Spinal cord (tissue), 10 donors: ENCODE measurements around the gene LPIN1. TPM values are rescaled to one million over a fixed set of nuclear protein-coding genes. Genes with fewer than 3 reads are reported as not detected.

Source experiments
- DNase-seq, 6 donors: peaks; one replicate each; pipeline versions ENCODE4 v3.0.0 to v3.0.0-alpha.2; 2013 to 2015; ENCODE audit warnings: low spot score in 6 of 6, low read depth in 4 of 6
- H3K27ac ChIP-seq: one replicate; pipeline ENCODE4 v1.5.1; 2013; ENCODE audit warnings: low read depth, low read length, control low read depth
- H3K27me3 ChIP-seq: one replicate; pipeline ENCODE4 v1.6.1; 2013; ENCODE audit warnings: low read length; ENCODE audit not compliant: control insufficient read depth, insufficient read depth
- H3K36me3 ChIP-seq: one replicate; pipeline ENCODE4 v1.6.1; 2013; ENCODE audit warnings: low read length; ENCODE audit not compliant: control insufficient read depth, insufficient read depth
- H3K4me1 ChIP-seq: one replicate; pipeline ENCODE4 v1.6.1; 2013; ENCODE audit warnings: low read length; ENCODE audit not compliant: control insufficient read depth, insufficient read depth
- H3K4me3 ChIP-seq: one replicate; pipeline ENCODE4 v1.5.1; 2013; ENCODE audit warnings: low read depth, low read length, control low read depth
- H3K9me3 ChIP-seq: one replicate; pipeline ENCODE4 v1.6.1; 2013; ENCODE audit warnings: low read length; ENCODE audit not compliant: control insufficient read depth, insufficient read depth
- WGBS: methylation state at CpG from one replicate; pipeline ENCODE4 v1.1.5; 2013; ENCODE audit warnings: missing lambda C conversion rate; ENCODE audit not compliant: insufficient coverage; 5-methylcytosine and 5-hydroxymethylcytosine counted together
- polyA plus RNA-seq, 2 donors: library from polyadenylated mRNA; unstranded; fragments of 120-200 nt; gene quantifications; one replicate each; pipeline ENCODE4 v1.2.1, GENCODE V29; 2013; ENCODE audit not compliant: insufficient read length in 2 of 2
- total RNA-seq, 2 donors: library from RNA; depleted of rRNA in 1 of 2; stranded (reverse); fragments of 120-200 nt in 1 of 2; fragments of >200 nt in 1 of 2; gene quantifications; one replicate each; pipeline versions ENCODE4 v1.2.3 to v1.2.4, GENCODE V29; 2013 to 2014
- donor health status: healthy.

The LPIN1 gene
- total and polyA plus RNA-seq, 4 donors: 32.9 to 40.8 (median 34.4) TPM

DNA sequence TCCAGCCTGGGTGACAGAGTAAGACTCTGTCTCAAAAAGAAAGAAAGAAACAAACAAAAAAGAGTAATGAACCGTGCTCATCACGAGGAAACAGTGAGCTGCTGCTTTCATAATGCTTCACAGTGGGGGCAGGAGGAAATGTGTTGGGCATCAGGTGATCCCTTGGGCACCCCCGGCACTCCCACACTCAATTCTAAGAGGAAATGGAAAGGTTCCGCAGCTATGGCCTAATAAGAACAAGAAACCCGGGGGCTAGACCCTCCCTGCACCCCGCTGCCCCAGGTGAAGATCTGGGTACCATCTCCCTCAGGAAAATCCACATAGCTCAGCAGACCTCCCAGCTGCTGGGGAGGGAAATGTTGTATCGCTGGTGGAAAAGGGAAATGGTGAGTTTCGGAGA, 118.9 kb downstream of the LPIN1 start:
- WGBS: no CpG with 5 or more reads among the region's 8 CpGs

DNA sequence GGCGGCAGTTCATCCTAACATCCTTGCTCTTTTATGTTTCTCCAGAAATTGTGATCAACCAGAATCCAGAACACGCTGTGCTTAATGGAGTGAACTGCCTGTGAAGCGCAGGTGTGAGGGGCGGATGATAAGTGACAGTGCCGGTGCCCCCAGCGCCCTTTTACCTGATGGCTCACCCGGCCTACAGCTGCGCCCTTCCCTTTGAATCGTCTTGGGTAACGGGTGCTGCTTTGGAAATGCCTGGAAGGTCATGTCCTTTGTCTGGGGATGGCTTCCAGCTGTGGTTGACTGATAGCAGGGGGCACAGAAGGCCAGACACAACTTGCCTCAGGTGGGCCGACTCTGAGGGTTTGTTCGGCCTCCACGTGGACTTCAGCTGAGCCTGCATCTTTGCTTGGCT, 119.4 kb downstream of the LPIN1 start:
- H3K9me3 ChIP-seq: no peaks in the 10 kb centered on the region
- no peaks in the 10 kb centered on the region for H3K36me3 ChIP-seq
- H3K27ac ChIP-seq: no peak overlapping the region
- peaks cover 14% of the 10 kb centered on the region for H3K4me1 ChIP-seq
- H3K4me3 ChIP-seq: no peak overlapping the region
- no peaks in the 10 kb centered on the region for H3K27me3 ChIP-seq
- DNase-seq: no peak
- 91% methylated on average over 10 of the region's 13 CpGs for WGBS

More for the DNA sequence above, 118.9 kb downstream of the LPIN1 start:
- Histone ChIP-seq H3K27me3 (no peaks in the 10 kb centered on the region), H3K27ac (no peak overlapping the region), H3K9me3 (no peaks in the 10 kb centered on the region), H3K4me1 (peaks cover 14% of the 10 kb centered on the region), H3K4me3 (no peak overlapping the region), H3K36me3 (no peaks in the 10 kb centered on the region)
- no peak for DNase-seq

DNA sequence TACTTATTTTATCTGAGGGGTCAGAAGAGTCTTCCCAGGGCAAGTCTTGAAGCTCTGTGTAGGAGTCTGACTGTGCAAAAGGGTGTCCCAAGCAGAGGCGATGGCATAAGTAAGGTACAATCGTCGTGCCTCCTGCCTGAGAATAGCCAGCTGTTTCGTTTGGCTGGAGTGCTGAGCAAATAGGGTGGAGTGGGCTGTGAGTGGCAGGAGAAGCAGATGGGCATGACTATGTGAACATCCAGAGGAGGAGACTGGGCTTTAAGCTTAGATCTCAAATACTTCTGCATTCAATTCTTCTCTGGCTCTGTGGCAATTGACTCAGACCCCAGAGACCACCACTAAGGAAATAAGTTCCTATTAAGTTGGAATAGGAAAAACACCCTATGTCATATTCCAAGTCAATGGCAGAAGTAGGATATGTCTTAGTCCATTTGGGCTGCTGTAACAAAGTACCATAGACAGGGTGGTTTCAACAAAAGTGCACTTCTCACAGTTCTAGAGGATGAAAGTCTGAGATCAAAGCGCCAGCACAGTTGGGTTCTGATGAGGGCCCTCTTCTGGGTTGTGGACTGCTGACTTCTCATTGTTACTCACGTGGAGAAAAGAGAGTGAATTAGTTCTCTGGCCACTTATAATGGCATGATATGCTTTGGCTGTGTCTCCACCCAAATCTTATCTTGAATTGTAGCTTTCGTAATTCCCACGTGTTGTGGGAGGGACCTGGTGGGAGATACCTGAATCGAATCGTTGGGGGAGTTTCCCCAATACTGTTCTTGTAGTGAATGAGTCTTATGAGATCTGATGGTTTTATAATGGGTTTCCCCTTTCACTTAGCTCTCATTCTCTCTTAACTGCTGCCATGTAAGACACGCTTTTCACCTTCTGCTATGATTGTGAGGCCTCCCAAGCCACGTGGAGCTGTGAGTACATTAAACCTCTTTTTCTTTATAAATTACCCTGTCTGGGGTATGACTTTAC, 120.2 kb downstream of the LPIN1 start:
- WGBS: 89% methylated on average over 6 of the region's 12 CpGs
- H3K4me1 ChIP-seq: peaks cover 14% of the 10 kb centered on the region
- no peak for DNase-seq
- H3K27ac ChIP-seq: no peak overlapping the region
- no peak overlapping the region for H3K4me3 ChIP-seq
- H3K9me3 ChIP-seq: no peaks in the 10 kb centered on the region
- H3K27me3 ChIP-seq: no peaks in the 10 kb centered on the region
- H3K36me3 ChIP-seq: no peaks in the 10 kb centered on the region

DNA sequence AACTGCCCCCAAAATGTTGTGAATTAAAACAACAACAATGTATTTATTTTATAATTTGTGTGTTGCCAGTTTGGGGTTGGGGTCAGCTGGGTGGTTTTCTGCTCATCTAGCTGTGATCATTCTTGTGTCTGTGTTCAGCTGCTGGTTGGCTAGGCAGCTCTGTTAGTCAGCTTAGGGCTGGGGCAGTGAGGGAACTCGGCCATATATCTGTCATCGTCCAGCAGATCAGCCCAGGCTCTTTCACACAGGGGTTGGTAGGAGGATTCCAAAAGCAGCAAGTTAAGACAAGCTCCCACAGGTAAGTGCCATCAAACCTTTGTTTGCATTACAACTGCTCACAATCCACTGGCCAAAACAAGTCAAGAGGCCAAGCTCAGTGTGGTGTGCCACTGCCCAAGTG, 121.5 kb downstream of the LPIN1 start:
- H3K4me3 ChIP-seq: no peak overlapping the region
- H3K4me1 ChIP-seq: peaks cover 14% of the 10 kb centered on the region
- no peak overlapping the region for H3K27ac ChIP-seq
- DNase-seq: no peak
- no peaks in the 10 kb centered on the region for H3K27me3 ChIP-seq
- H3K36me3 ChIP-seq: no peaks in the 10 kb centered on the region
- WGBS: 100% methylated on average over 1 of the region's 2 CpGs
- no peaks in the 10 kb centered on the region for H3K9me3 ChIP-seq

DNA sequence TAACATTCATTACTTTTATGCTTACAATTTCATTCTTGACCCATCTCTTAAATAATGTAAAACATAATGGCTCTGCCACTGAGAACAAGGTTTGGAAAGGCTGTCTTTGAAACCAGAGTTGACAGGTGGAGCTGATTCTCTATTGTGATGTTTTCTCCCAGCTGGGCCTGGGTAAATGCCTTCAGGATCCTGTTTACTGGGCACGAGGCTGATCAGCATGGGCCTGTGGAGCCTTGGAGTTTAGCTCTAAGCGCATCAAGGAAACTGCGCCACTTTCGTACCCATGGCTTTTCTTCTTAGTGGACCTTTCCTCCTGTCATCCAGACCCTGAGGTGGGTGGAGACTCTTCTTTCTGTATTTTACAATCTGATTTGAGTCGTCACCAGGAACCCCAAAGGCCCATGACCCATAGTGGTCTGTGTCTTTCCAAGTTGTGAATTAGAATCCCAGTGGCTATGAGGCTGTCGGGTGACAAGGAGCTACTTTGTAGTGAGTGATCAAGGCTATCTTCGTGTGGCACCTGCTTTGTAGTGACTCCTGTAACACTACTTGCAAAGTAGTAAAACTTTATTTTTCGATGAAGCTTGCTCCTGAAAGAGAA, 123.1 kb downstream of the LPIN1 start:
- Histone ChIP-seq H3K27me3 (no peaks in the 10 kb centered on the region), H3K4me1 (no peaks in the 10 kb centered on the region), H3K36me3 (no peaks in the 10 kb centered on the region), H3K4me3 (no peak overlapping the region), H3K9me3 (no peaks in the 10 kb centered on the region), H3K27ac (no peak overlapping the region)
- no peak for DNase-seq
- WGBS: 67% methylated on average over 3 of the region's 8 CpGs

DNA sequence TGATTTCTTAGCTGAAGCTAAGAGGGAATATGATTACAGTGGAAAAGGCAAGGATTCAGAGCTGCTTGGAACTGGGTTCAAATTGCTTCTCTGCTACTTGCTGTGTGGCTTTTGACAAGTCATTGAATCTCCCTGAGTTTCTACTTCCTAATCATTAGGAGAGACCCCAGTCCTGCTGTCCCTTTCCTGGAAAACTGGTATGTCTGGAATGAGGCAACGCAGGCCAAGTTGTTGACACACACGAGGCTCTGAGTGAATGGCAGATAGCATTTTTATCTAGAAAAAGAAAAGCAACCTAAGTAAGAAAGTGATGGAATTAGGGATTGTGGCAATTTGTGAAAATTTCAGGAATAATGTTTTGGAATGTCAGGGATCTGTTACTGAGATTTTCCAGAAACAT, 123.6 kb downstream of the LPIN1 start:
- H3K4me1 ChIP-seq: no peaks in the 10 kb centered on the region
- H3K9me3 ChIP-seq: no peaks in the 10 kb centered on the region
- H3K36me3 ChIP-seq: no peaks in the 10 kb centered on the region
- no peak for DNase-seq
- H3K4me3 ChIP-seq: no peak overlapping the region
- 64% methylated on average over 2 of the region's 2 CpGs for WGBS
- no peak overlapping the region for H3K27ac ChIP-seq
- H3K27me3 ChIP-seq: no peaks in the 10 kb centered on the region

DNA sequence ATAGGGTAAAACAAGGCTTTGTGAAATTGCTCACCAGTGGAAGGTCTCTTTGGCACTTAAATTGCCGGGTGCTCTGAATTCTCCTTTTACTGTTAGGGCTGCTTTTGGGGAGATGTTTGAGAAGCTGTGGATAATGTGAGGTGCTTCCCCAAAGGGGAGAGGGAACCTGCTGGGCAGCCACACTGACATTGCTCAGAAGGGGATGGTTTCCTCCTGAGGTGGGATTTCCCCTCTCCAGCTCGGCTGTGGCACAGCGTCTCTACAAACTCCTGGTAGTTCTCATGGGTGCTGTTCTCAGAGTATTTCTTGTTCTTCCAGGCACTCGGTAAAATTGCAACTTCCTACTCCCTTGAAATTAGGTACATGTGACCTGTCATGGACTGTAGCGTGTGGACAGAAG, 124.2 kb downstream of the LPIN1 start:
- 82% methylated on average over 4 of the region's 5 CpGs for WGBS
- Histone ChIP-seq H3K27ac (no peak overlapping the region), H3K9me3 (no peaks in the 10 kb centered on the region), H3K4me3 (no peak overlapping the region), H3K27me3 (no peaks in the 10 kb centered on the region), H3K4me1 (no peaks in the 10 kb centered on the region), H3K36me3 (no peaks in the 10 kb centered on the region)
- DNase-seq: no peak

DNA sequence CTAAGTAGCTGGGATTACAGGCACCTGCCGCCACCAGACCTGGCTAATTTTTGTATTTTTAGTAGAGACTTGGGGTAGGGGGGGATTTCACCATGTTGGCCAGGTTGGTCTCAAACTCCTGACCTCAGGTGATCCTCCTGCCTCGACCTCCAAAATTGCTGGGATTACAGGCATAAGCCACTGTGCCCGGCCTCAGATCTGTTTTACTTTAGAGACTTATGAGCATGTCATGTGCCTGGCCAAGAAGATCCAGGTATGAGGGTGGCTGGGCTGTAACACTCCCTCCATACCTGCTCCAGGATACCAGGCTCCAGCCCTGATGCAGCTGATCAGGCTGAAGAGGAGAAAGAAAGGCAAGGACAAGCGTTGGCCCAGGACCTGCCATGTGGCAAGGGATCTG, 125.0 kb downstream of the LPIN1 start:
- Histone ChIP-seq H3K9me3 (no peaks in the 10 kb centered on the region), H3K27me3 (no peaks in the 10 kb centered on the region), H3K36me3 (no peaks in the 10 kb centered on the region), H3K27ac (no peak overlapping the region), H3K4me3 (no peak overlapping the region), H3K4me1 (no peaks in the 10 kb centered on the region)
- DNase-seq: no peak
- WGBS: 100% methylated on average over 3 of the region's 4 CpGs

DNA sequence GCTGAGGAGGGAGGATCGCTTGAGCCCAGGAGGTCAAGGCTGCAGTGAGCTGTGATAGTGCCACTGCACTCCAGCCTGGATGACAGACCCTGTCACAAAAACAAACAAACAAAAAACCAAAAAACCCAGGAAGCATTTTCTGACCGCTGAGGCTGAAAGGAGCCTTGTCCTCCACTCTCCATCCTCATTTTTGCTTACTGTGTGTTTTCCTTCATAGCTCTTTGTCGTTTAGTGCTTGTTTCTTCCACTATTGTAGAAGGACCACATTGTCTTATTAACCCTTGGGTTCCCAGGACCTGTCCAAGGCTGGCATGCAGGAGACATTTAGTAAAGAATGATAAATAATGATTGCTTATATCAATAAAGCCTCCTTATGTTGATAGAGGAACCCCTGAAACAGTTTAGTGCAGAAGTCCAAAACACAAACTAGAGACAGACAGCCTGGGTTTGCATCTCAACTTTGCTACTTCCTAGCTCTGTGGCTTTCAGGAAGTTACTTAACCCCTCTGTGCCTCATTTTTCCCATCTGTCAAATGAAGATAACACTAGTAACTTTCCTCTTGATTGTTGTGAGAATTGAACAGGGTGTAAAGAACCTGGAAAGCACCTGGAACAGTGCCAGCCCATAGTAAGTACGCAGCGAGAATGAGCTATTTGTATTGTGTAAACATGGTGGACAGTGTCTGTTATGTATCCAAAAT, 126.0 kb downstream of the LPIN1 start:
- H3K4me3 ChIP-seq: no peak overlapping the region
- H3K27ac ChIP-seq: no peak overlapping the region
- WGBS: 67% methylated on average over 3 of the region's 5 CpGs
- no peaks in the 10 kb centered on the region for H3K36me3 ChIP-seq
- DNase-seq: no peak
- H3K9me3 ChIP-seq: no peaks in the 10 kb centered on the region
- no peaks in the 10 kb centered on the region for H3K4me1 ChIP-seq
- no peaks in the 10 kb centered on the region for H3K27me3 ChIP-seq
